GM19468 (cell line): ENCODE measurements around the gene CNGB1.
"Not testable (repeated sequence)": the region's sequence is repeated elsewhere in the genome, so short reads cannot be mapped to it uniquely, and the experiment has no call there.

Experiments used
- ATAC-seq: cut with Tn5 transposase; IDR thresholded peaks from one replicate; pipeline ENCODE4 v1.9.1; 2021; ENCODE audit warnings: mild to moderate bottlenecking, moderate library complexity, moderate number of reproducible peaks; ENCODE audit not compliant: unreplicated experiment; ENCODE audit errors: extremely low read depth

The CNGB1 gene

GRCh38 chr16:57956924-57957672, 13.8 kb downstream of the CNGB1 start:
- ATAC-seq: no peak

- no peak for ATAC-seq
These were observed 14.6 kb downstream of the CNGB1 start for GRCh38 chr16:57956270-57956808.

- ATAC-seq: no peak
These were observed 15.2 kb downstream of the CNGB1 start for GRCh38 chr16:57955572-57956188.

- ATAC-seq: no peak
These were observed 17.1 kb downstream of the CNGB1 start for GRCh38 chr16:57953857-57954256.

- no peak for ATAC-seq
These were observed 18.0 kb downstream of the CNGB1 start for GRCh38 chr16:57952909-57953308.

GRCh38 chr16:57951204-57951960, 19.5 kb downstream of the CNGB1 start:
- ATAC-seq: no peak

- ATAC-seq: no peak
These were observed 20.5 kb downstream of the CNGB1 start for GRCh38 chr16:57950382-57950781.

GRCh38 chr16:57949595-57950238, 21.2 kb downstream of the CNGB1 start:
- ATAC-seq: no peak

GRCh38 chr16:57949013-57949412, 21.9 kb downstream of the CNGB1 start:
- ATAC-seq: no peak

GRCh38 chr16:57948027-57948426, 22.9 kb downstream of the CNGB1 start:
- no peak for ATAC-seq

GRCh38 chr16:57947261-57947660, 23.7 kb downstream of the CNGB1 start:
- ATAC-seq: no peak

GRCh38 chr16:57946181-57946801, 24.6 kb downstream of the CNGB1 start:
- no peak for ATAC-seq

GRCh38 chr16:57945740-57946138, 25.2 kb downstream of the CNGB1 start:
- no peak for ATAC-seq

GRCh38 chr16:57944970-57945739, 25.8 kb downstream of the CNGB1 start:
- no peak for ATAC-seq

GRCh38 chr16:57943381-57943780, 27.5 kb downstream of the CNGB1 start:
- ATAC-seq: not testable (repeated sequence)

GRCh38 chr16:57941901-57942300, 29.0 kb downstream of the CNGB1 start:
- ATAC-seq: not testable (repeated sequence)

GRCh38 chr16:57941016-57941664, 29.8 kb downstream of the CNGB1 start:
- no peak for ATAC-seq

- ATAC-seq: no peak
These were observed 30.5 kb downstream of the CNGB1 start for GRCh38 chr16:57940382-57940966.
